ENCODE results near the gene DISC1.
A peak's percentile ranks its signal among the peaks of the same experiment; 100 is the strongest.

DISC1 gene

GRCh38 chr1:231887866-231888265, 261.3 kb downstream of the DISC1 start:
- no peak for TF ChIP-seq CREB1 (IDR thresholded peaks at IDR 0.05; ENCODE audit: low read depth)
- no peak for TF ChIP-seq MAX (IDR thresholded peaks at IDR 0.05)
- TF ChIP-seq TEAD4 (IDR thresholded peaks at IDR 0.05): peak; percentile 38
- TF ChIP-seq TCF12 (IDR thresholded peaks at IDR 0.05; ENCODE audit: low read depth): no peak
- no peak for TF ChIP-seq TAF1 (IDR thresholded peaks at IDR 0.05; ENCODE audit: low read depth)
- no peak for TF ChIP-seq NFIC (IDR thresholded peaks at IDR 0.05)
- no peak for TF ChIP-seq ZBTB7A (IDR thresholded peaks at IDR 0.05; ENCODE audit: low read depth)
- no peak for TF ChIP-seq EGR1 (IDR thresholded peaks at IDR 0.05)

- TF ChIP-seq ZBTB7A (IDR thresholded peaks at IDR 0.05; ENCODE audit: low read depth) (no peak), TCF12 (IDR thresholded peaks at IDR 0.05; ENCODE audit: low read depth) (no peak)
Measured at GRCh38 chr1:231890791-231891190, 264.2 kb downstream of the DISC1 start.

GRCh38 chr1:231893400-231894102, 267.0 kb downstream of the DISC1 start:
- TF ChIP-seq EP300 (IDR thresholded peaks at IDR 0.05; ENCODE audit: borderline replicate concordance) (no peak), MAX (IDR thresholded peaks at IDR 0.05) (no peak), TAF1 (IDR thresholded peaks at IDR 0.05; ENCODE audit: low read depth) (no peak), YY1 (IDR thresholded peaks at IDR 0.05; ENCODE audit: low read depth) (no peak), EGR1 (IDR thresholded peaks at IDR 0.05) (no peak), FOXM1 (IDR thresholded peaks at IDR 0.05; ENCODE audit: borderline replicate concordance, low read depth) (no peak)

- TF ChIP-seq TCF12 (IDR thresholded peaks at IDR 0.05; ENCODE audit: low read depth): no peak
- TF ChIP-seq RAD21 (IDR thresholded peaks at IDR 0.05; ENCODE audit: low read depth): no peak
- TF ChIP-seq CREB1 (IDR thresholded peaks at IDR 0.05; ENCODE audit: low read depth): no peak
- no peak for TF ChIP-seq NFIC (IDR thresholded peaks at IDR 0.05)
- TF ChIP-seq USF1 (IDR thresholded peaks at IDR 0.05): no peak
Measured at GRCh38 chr1:231896806-231897205, 270.2 kb downstream of the DISC1 start.

GRCh38 chr1:231899046-231899445, 272.5 kb downstream of the DISC1 start:
- no peak for TF ChIP-seq EP300 (IDR thresholded peaks at IDR 0.05; ENCODE audit: borderline replicate concordance)
- no peak for TF ChIP-seq TCF12 (IDR thresholded peaks at IDR 0.05; ENCODE audit: low read depth)
- TF ChIP-seq FOXM1 (IDR thresholded peaks at IDR 0.05; ENCODE audit: borderline replicate concordance, low read depth): no peak
- TF ChIP-seq CEBPB (IDR thresholded peaks at IDR 0.05): no peak
- TF ChIP-seq CREB1 (IDR thresholded peaks at IDR 0.05; ENCODE audit: low read depth): no peak
- TF ChIP-seq USF1 (IDR thresholded peaks at IDR 0.05): no peak
- TF ChIP-seq RAD21 (IDR thresholded peaks at IDR 0.05; ENCODE audit: low read depth): no peak
- TF ChIP-seq REST (IDR thresholded peaks at IDR 0.05; ENCODE audit: low read depth): no peak

- TF ChIP-seq YY1 (IDR thresholded peaks at IDR 0.05; ENCODE audit: low read depth): no peak
- TF ChIP-seq NFIC (IDR thresholded peaks at IDR 0.05): no peak
Measured at GRCh38 chr1:231899713-231900435, 273.3 kb downstream of the DISC1 start.

- TF ChIP-seq CEBPB (IDR thresholded peaks at IDR 0.05) (no peak), YY1 (IDR thresholded peaks at IDR 0.05; ENCODE audit: low read depth) (no peak), ZBTB7A (IDR thresholded peaks at IDR 0.05; ENCODE audit: low read depth) (no peak), FOXM1 (IDR thresholded peaks at IDR 0.05; ENCODE audit: borderline replicate concordance, low read depth) (no peak), EGR1 (IDR thresholded peaks at IDR 0.05) (no peak), REST (IDR thresholded peaks at IDR 0.05; ENCODE audit: low read depth) (no peak), TAF1 (IDR thresholded peaks at IDR 0.05; ENCODE audit: low read depth) (no peak), TCF12 (IDR thresholded peaks at IDR 0.05; ENCODE audit: low read depth) (no peak), MAX (IDR thresholded peaks at IDR 0.05) (no peak), EP300 (IDR thresholded peaks at IDR 0.05; ENCODE audit: borderline replicate concordance) (no peak), CREB1 (IDR thresholded peaks at IDR 0.05; ENCODE audit: low read depth) (no peak), USF1 (IDR thresholded peaks at IDR 0.05) (no peak), TEAD4 (IDR thresholded peaks at IDR 0.05) (no peak), RAD21 (IDR thresholded peaks at IDR 0.05; ENCODE audit: low read depth) (no peak), NFIC (IDR thresholded peaks at IDR 0.05) (no peak)
Measured at GRCh38 chr1:231903586-231904081, 277.0 kb downstream of the DISC1 start.

All from Ishikawa (cell line).